ENCODE results near the gene MYRFL.

Gene MYRFL

DNA sequence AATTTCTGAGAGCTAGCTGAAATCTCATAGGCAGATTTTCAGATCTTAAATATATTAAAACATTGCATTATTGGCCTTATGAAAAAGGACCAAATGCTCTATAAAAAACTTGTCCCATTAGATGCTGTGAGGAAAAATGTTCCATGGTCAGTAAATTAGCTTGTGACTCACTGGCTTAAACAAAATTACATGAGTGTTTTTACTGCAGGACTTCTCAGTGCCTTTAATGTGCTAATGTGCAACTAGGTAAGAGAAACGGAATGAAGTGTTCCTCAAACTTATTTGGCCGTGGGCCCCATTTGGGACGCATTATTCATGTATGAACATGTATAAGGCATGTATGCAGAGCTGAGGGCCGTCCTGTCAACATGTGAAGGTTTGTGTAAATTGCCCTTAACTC is 41.7 kb downstream of the MYRFL start:
- no peaks in the 10 kb centered on the region for H3K9me3 Mint-ChIP-seq
- ATAC-seq (replicated peaks) (no peak), DNase-seq (no peak)
- H3K27me3 Mint-ChIP-seq = peaks cover 31 to 38% of the 10 kb centered on the region in 2 donors
- H3K36me3 Mint-ChIP-seq (ENCODE audit: insufficient read depth) = no peaks in the 10 kb centered on the region
- H3K4me3 Mint-ChIP-seq = no peak overlapping the region
- H3K4me1 Mint-ChIP-seq (ENCODE audit: low read depth in 2 of 2) = peaks cover 0 to 2% of the 10 kb centered on the region in 2 donors
- no peak overlapping the region for H3K27ac Mint-ChIP-seq

- Mint-ChIP-seq H3K4me3 (no peak overlapping the region), H3K27me3 (peaks cover 28 to 38% of the 10 kb centered on the region in 2 donors), H3K4me1 (ENCODE audit: low read depth in 2 of 2) (peaks cover 0 to 2% of the 10 kb centered on the region in 2 donors), H3K9me3 (no peaks in the 10 kb centered on the region), H3K36me3 (ENCODE audit: insufficient read depth) (no peaks in the 10 kb centered on the region), H3K27ac (no peak overlapping the region)
- no peak for ATAC-seq (replicated peaks)
- no peak for DNase-seq
These were observed 43.7 kb downstream of the MYRFL start for GRCh38 chr12:69868695-69869094.

DNA sequence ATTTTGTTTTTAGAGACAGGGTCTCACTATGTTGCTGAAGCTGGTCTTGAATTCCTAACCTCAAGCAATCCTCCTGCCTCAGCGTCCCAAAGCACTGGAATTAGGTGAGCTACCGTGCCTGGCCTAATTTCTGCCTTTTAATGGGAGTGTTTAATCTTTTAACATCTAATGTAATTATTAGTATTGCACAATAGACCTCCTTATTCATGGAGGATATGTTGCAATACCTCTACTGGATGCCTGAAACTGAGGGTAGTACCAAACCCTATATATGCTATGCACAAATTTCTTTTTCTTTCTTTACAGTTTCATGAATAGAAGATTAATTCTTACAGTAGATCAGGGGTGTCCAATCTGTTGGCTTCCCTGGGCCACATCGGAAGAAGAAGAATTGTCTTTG is 47.8 kb downstream of the MYRFL start:
- ATAC-seq (replicated peaks) (no peak), DNase-seq (no peak)
- no peak overlapping the region for H3K4me3 Mint-ChIP-seq
- H3K36me3 Mint-ChIP-seq (ENCODE audit: insufficient read depth) = peaks cover 2% of the 10 kb centered on the region
- H3K9me3 Mint-ChIP-seq = no peaks in the 10 kb centered on the region
- no peak overlapping the region for H3K27ac Mint-ChIP-seq
- peaks cover 24 to 34% of the 10 kb centered on the region in 2 donors for H3K27me3 Mint-ChIP-seq
- peaks cover 0 to 2% of the 10 kb centered on the region in 2 donors for H3K4me1 Mint-ChIP-seq (ENCODE audit: low read depth in 2 of 2)

- H3K9me3 Mint-ChIP-seq = no peaks in the 10 kb centered on the region
- no peak for ATAC-seq (replicated peaks)
- peaks cover 0 to 2% of the 10 kb centered on the region in 2 donors for H3K4me1 Mint-ChIP-seq (ENCODE audit: low read depth in 2 of 2)
- H3K4me3 Mint-ChIP-seq = no peak overlapping the region
- peaks cover 2% of the 10 kb centered on the region for H3K36me3 Mint-ChIP-seq (ENCODE audit: insufficient read depth)
- H3K27ac Mint-ChIP-seq = no peak overlapping the region
- H3K27me3 Mint-ChIP-seq = peaks cover 24 to 33% of the 10 kb centered on the region in 2 donors
- no peak for DNase-seq
These were observed 48.4 kb downstream of the MYRFL start for GRCh38 chr12:69873429-69873828.

- H3K4me1 Mint-ChIP-seq (ENCODE audit: low read depth in 2 of 2) = peaks cover 6% of the 10 kb centered on the region in 2 donors
- H3K27ac Mint-ChIP-seq = no peak overlapping the region
- peaks cover 23 to 37% of the 10 kb centered on the region in 2 donors for H3K27me3 Mint-ChIP-seq
- no peak for ATAC-seq (replicated peaks)
- no peak overlapping the region for H3K4me3 Mint-ChIP-seq
- no peak for DNase-seq
- no peaks in the 10 kb centered on the region for H3K9me3 Mint-ChIP-seq
- H3K36me3 Mint-ChIP-seq (ENCODE audit: insufficient read depth) = peaks cover 2% of the 10 kb centered on the region
These were observed 49.6 kb downstream of the MYRFL start for GRCh38 chr12:69874606-69875005.

DNA sequence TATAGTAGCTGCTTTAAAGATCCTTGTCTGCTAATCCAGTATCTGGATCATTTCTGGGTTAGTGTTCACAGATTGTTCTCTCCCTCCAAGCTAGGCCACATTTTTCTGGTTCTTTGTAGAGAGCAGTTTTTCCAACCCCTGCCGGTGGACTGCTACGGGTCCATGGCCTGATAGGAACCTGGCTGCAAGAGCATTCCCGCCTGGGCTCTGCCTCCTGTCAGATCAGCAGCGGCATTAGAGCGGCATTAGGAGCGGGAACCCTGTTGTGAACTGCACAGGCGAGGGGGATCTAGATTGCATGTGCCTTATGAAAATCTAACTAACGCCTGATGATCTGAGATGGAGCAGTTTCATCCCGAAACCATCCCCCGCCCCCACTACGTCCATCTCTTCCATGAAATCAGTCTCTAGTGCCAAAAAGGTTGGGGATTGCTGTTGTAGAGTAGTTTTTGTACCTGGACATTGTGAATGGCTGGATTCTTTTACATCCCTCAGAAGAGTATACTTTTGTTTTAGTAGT is 50.4 kb downstream of the MYRFL start:
- ATAC-seq (replicated peaks) (no peak), DNase-seq (no peak)
- peaks cover 6 to 8% of the 10 kb centered on the region in 2 donors for H3K4me1 Mint-ChIP-seq (ENCODE audit: low read depth in 2 of 2)
- H3K27ac Mint-ChIP-seq = no peak overlapping the region
- no peaks in the 10 kb centered on the region for H3K9me3 Mint-ChIP-seq
- H3K27me3 Mint-ChIP-seq = peaks cover 21 to 46% of the 10 kb centered on the region in 2 donors
- no peak overlapping the region for H3K4me3 Mint-ChIP-seq
- H3K36me3 Mint-ChIP-seq (ENCODE audit: insufficient read depth) = peaks cover 2% of the 10 kb centered on the region

DNA sequence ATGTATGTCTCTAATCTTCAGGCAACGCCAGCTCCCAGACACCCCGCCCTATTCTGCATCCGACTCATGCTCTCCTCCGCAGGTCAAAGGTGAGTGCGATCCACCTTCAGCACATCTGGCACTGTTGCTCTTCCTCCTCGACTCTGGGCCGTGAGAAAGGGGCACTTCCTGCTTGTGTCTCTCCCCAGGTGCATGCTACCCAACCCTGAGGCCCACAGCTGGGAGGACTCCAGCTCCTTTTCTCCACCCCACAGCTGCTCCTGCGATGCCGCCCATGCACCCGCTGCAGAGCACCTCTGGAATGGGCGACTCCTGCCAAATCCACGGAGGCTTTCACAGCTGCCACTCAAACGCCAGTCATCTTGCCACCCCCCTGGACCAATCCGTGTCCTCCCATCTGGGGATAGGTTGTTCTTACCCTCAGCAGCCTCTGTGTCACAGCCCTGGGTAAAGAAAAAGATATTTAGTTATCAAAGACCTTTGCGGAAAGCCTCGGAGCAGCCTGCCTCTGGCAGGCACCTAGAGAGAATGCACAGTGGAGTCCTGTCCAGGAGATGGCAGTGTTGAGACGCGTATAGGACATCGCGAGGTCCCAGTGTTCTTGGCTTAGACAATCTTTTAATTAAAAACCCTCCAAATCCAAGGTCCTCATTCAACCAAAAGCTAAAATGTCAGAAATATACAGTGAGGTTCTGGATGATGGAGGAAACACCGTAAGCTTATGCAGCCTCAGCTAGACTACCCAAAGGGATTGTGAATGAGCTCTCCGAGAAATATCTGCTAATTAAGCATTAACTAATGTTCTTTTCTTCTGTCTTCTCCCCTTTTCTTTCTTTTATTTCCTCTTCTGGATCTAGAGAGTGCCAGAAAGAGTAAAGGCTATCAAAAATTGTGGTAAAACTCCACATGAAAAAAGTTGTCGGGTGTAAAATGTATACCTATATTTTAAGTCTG is 54.3 kb downstream of the MYRFL start:
- DNase-seq (peak; percentile 47 to 58 (median 54)), ATAC-seq (replicated peaks) (peak; percentile 83)
- Mint-ChIP-seq H3K27me3 (peaks cover 21 to 56% of the 10 kb centered on the region in 2 donors), H3K9me3 (no peaks in the 10 kb centered on the region), H3K4me1 (ENCODE audit: low read depth in 2 of 2) (peaks cover 6 to 8% of the 10 kb centered on the region in 2 donors), H3K4me3 (no peak overlapping the region), H3K27ac (no peak overlapping the region), H3K36me3 (ENCODE audit: insufficient read depth) (peaks cover 2% of the 10 kb centered on the region)

GRCh38 chr12:69880571-69880970 is 55.5 kb downstream of the MYRFL start:
- no peak for DNase-seq

DNA sequence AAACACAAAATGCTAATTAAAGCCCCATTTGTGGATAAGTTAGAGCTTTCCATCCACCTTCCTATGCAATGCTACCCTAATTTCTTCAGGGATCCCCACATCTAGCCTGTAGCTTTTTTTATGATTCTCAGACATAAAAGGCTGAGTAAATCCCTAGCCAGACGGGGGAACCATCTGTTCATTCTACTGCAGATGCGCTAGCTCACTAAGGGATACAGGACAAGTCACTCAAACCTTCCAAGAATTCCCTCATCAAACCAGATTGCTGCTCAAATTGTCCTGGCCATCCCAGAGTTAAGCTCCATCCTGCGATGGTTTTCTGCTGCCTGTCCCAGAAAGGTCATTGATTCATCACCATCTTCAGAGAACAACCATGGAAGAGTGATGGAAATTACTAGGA is 56.7 kb downstream of the MYRFL start:
- Mint-ChIP-seq H3K4me1 (ENCODE audit: low read depth in 2 of 2) (peaks cover 6 to 8% of the 10 kb centered on the region in 2 donors), H3K4me3 (no peak overlapping the region), H3K27me3 (peaks cover 10 to 40% of the 10 kb centered on the region in 2 donors), H3K9me3 (no peaks in the 10 kb centered on the region), H3K27ac (no peak overlapping the region), H3K36me3 (ENCODE audit: insufficient read depth) (no peaks in the 10 kb centered on the region)
- DNase-seq (no peak), ATAC-seq (replicated peaks) (no peak)

More at GRCh38 chr12:69880571-69880970, 55.5 kb downstream of the MYRFL start:
- ATAC-seq (replicated peaks) = no peak
- peaks cover 20 to 52% of the 10 kb centered on the region in 2 donors for H3K27me3 Mint-ChIP-seq
- H3K9me3 Mint-ChIP-seq = no peaks in the 10 kb centered on the region
- H3K36me3 Mint-ChIP-seq (ENCODE audit: insufficient read depth) = peaks cover 2% of the 10 kb centered on the region
- H3K27ac Mint-ChIP-seq = no peak overlapping the region
- H3K4me3 Mint-ChIP-seq = no peak overlapping the region
- H3K4me1 Mint-ChIP-seq (ENCODE audit: low read depth in 2 of 2) = peaks cover 6 to 8% of the 10 kb centered on the region in 2 donors

- peaks cover under 1 to 21% of the 10 kb centered on the region in 2 donors for H3K27me3 Mint-ChIP-seq
- peaks cover under 1 to 3% of the 10 kb centered on the region in 2 donors for H3K4me1 Mint-ChIP-seq (ENCODE audit: low read depth in 2 of 2)
- no peak overlapping the region for H3K4me3 Mint-ChIP-seq
- H3K27ac Mint-ChIP-seq = no peak overlapping the region
- ATAC-seq (replicated peaks) = no peak
- DNase-seq = no peak
- H3K36me3 Mint-ChIP-seq (ENCODE audit: insufficient read depth) = peaks cover 2% of the 10 kb centered on the region
- no peaks in the 10 kb centered on the region for H3K9me3 Mint-ChIP-seq
These were observed 59.4 kb downstream of the MYRFL start for GRCh38 chr12:69884386-69884785.

DNA sequence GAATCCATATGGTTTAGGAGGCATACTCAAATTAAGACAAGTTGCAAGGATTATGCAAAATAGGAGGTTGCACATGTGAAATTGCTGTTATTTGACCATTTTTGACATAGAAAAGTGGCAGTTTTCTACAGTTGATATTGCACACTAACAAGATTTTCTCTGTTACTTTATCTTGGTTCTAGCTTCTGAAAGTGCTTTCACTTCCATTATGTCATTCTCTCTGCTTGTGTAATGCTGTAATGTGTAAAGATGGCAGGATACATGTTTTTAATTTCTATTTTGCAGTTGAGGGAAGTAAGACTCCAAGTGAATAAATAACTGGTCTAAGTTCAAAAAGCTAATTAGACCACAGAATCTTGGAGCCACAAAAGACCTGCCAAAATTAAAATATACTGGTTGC is 60.6 kb downstream of the MYRFL start:
- DNase-seq = no peak
- H3K27me3 Mint-ChIP-seq = peaks cover 0 to 8% of the 10 kb centered on the region in 2 donors
- no peak overlapping the region for H3K4me3 Mint-ChIP-seq
- no peak for ATAC-seq (replicated peaks)
- no peaks in the 10 kb centered on the region for H3K9me3 Mint-ChIP-seq
- H3K27ac Mint-ChIP-seq = no peak overlapping the region
- no peaks in the 10 kb centered on the region for H3K4me1 Mint-ChIP-seq (ENCODE audit: low read depth in 2 of 2)
- H3K36me3 Mint-ChIP-seq (ENCODE audit: insufficient read depth) = peaks cover 4% of the 10 kb centered on the region

DNA sequence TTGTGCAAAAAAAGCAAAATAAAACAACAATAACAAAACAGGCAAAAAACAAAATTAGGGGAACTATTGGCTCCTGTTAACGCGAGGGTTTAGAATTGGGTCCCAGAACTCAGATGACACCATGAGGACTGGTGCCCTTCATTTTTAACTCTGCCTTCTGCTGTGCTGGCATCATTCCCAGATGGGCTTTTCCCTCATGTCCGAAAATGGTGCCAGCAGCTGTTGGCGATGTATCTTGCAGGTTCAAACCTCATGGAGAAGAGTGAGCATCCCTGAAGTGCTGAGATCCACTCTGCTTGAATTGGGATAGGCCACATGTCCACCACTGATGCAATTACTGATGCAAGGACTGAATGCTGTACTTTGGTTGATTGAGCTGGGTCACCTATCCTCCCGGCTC is 61.1 kb downstream of the MYRFL start:
- H3K27me3 Mint-ChIP-seq = peaks cover 0 to 6% of the 10 kb centered on the region in 2 donors
- H3K36me3 Mint-ChIP-seq (ENCODE audit: insufficient read depth) = peaks cover 4% of the 10 kb centered on the region
- DNase-seq (no peak), ATAC-seq (replicated peaks) (no peak)
- H3K4me1 Mint-ChIP-seq (ENCODE audit: low read depth in 2 of 2) = no peaks in the 10 kb centered on the region
- H3K27ac Mint-ChIP-seq = no peak overlapping the region
- H3K4me3 Mint-ChIP-seq = no peak overlapping the region
- H3K9me3 Mint-ChIP-seq = no peaks in the 10 kb centered on the region

GRCh38 chr12:69886715-69887114 is 61.7 kb downstream of the MYRFL start:
- Mint-ChIP-seq H3K36me3 (ENCODE audit: insufficient read depth) (peaks cover 4% of the 10 kb centered on the region), H3K4me3 (no peak overlapping the region), H3K27me3 (peaks cover 0 to 1% of the 10 kb centered on the region in 2 donors), H3K4me1 (ENCODE audit: low read depth in 2 of 2) (no peaks in the 10 kb centered on the region), H3K9me3 (no peaks in the 10 kb centered on the region), H3K27ac (no peak overlapping the region)
- ATAC-seq (replicated peaks) = no peak
- no peak for DNase-seq

GRCh38 chr12:69888901-69889300 is 63.9 kb downstream of the MYRFL start:
- H3K27me3 Mint-ChIP-seq = no peaks in the 10 kb centered on the region
- H3K9me3 Mint-ChIP-seq = no peaks in the 10 kb centered on the region
- no peak for DNase-seq
- ATAC-seq (replicated peaks) = no peak
- peaks cover 4% of the 10 kb centered on the region for H3K36me3 Mint-ChIP-seq (ENCODE audit: insufficient read depth)
- no peak overlapping the region for H3K27ac Mint-ChIP-seq
- no peaks in the 10 kb centered on the region for H3K4me1 Mint-ChIP-seq (ENCODE audit: low read depth in 2 of 2)
- H3K4me3 Mint-ChIP-seq = no peak overlapping the region

Data from effector memory CD8-positive, alpha-beta T cell (primary cell).